ENCODE data around the gene CNPY2.

DNA sequence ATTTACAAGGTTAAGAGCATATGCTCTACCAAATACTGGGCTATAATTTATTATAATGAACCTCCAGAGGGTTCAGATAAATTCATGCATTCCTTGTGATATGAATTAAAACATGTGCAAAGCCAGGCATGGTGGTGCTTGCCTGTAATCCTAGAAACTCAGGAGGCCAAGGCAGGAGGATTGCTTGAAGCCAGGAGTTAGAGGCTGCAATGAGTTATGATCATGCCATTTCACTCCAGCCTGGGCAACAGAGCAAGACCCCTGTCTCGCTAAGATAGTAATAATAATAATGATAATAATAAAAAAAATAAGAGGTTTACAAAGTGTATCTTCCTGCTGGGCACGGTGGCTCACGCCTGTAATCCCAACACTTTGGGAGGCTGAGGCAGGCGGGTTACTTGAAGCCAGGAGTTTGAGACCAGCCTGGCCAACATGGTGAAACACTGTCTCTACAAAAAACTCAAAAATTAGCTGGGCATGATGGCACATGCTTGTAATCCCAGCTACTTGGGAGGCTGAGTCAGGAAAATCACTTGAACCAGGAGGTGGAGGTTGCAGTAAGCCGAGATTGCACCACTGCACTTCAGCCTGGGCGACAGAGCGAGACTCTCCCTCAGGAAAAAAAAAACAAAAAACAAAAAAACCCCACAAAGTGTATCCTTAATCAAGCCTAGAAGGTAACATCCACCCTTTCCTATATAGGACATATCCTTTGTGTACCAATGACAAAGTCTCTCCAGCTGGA, 8.4 kb downstream of the CNPY2 start:
- TF ChIP-seq, protein P1, sequence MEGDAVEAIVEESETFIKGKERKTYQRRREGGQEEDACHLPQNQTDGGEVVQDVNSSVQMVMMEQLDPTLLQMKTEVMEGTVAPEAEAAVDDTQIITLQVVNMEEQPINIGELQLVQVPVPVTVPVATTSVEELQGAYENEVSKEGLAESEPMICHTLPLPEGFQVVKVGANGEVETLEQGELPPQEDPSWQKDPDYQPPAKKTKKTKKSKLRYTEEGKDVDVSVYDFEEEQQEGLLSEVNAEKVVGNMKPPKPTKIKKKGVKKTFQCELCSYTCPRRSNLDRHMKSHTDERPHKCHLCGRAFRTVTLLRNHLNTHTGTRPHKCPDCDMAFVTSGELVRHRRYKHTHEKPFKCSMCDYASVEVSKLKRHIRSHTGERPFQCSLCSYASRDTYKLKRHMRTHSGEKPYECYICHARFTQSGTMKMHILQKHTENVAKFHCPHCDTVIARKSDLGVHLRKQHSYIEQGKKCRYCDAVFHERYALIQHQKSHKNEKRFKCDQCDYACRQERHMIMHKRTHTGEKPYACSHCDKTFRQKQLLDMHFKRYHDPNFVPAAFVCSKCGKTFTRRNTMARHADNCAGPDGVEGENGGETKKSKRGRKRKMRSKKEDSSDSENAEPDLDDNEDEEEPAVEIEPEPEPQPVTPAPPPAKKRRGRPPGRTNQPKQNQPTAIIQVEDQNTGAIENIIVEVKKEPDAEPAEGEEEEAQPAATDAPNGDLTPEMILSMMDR (IDR thresholded peaks at IDR 0.05) = no peak
- TF ChIP-seq POLR2A (IDR thresholded peaks at IDR 0.05) = no peak

Measured in body of pancreas (tissue), 4 donors.